IPS-15b (cell line): ENCODE data around the gene PSAPL1.

Experiments used
- H3K27me3 ChIP-seq: one replicate; pipeline ENCODE4 v1.6.1; 2013; ENCODE audit warnings: low read length; ENCODE audit not compliant: control insufficient read depth, insufficient read depth
- H3K36me3 ChIP-seq: one replicate; pipeline ENCODE4 v1.6.1; 2013; ENCODE audit warnings: low read length; ENCODE audit not compliant: control insufficient read depth, insufficient read depth
- H3K4me1 ChIP-seq: one replicate; pipeline ENCODE4 v1.6.1; 2013; ENCODE audit warnings: mild to moderate bottlenecking, low read length; ENCODE audit not compliant: control insufficient read depth, insufficient read depth
- H3K4me3 ChIP-seq: one replicate; pipeline ENCODE4 v1.5.1; 2013; ENCODE audit warnings: low read depth, low read length
- H3K9ac ChIP-seq: one replicate; pipeline ENCODE4 v1.6.1; 2013; ENCODE audit warnings: low read depth, mild to moderate bottlenecking, low read length
- H3K9me3 ChIP-seq: one replicate; pipeline ENCODE4 v1.6.1; 2013; ENCODE audit warnings: mild to moderate bottlenecking, low read length; ENCODE audit not compliant: control insufficient read depth, insufficient read depth

Gene PSAPL1

GRCh38 chr4:7422151-7422897, 12.4 kb downstream of the PSAPL1 start:
- H3K4me1 ChIP-seq = no peaks in the 10 kb centered on the region
- H3K36me3 ChIP-seq = no peaks in the 10 kb centered on the region
- no peaks in the 10 kb centered on the region for H3K27me3 ChIP-seq
- no peaks in the 10 kb centered on the region for H3K9me3 ChIP-seq
- H3K4me3 ChIP-seq = no peak overlapping the region
- no peak overlapping the region for H3K9ac ChIP-seq

- H3K4me1 ChIP-seq = no peaks in the 10 kb centered on the region
- H3K27me3 ChIP-seq = peaks cover under 1% of the 10 kb centered on the region
- no peaks in the 10 kb centered on the region for H3K36me3 ChIP-seq
- H3K9ac ChIP-seq = no peak overlapping the region
- H3K4me3 ChIP-seq = no peak overlapping the region
- no peaks in the 10 kb centered on the region for H3K9me3 ChIP-seq
Measured at GRCh38 chr4:7421356-7422150, 13.2 kb downstream of the PSAPL1 start.

- peaks cover 10% of the 10 kb centered on the region for H3K27me3 ChIP-seq
- H3K4me1 ChIP-seq = peaks cover 8% of the 10 kb centered on the region
- no peak overlapping the region for H3K9ac ChIP-seq
- no peaks in the 10 kb centered on the region for H3K36me3 ChIP-seq
- no peak overlapping the region for H3K4me3 ChIP-seq
- no peaks in the 10 kb centered on the region for H3K9me3 ChIP-seq
Measured at GRCh38 chr4:7420661-7421040, 14.1 kb downstream of the PSAPL1 start.

GRCh38 chr4:7419961-7420660, 14.6 kb downstream of the PSAPL1 start:
- no peaks in the 10 kb centered on the region for H3K9me3 ChIP-seq
- H3K36me3 ChIP-seq = no peaks in the 10 kb centered on the region
- H3K27me3 ChIP-seq = peaks cover 14% of the 10 kb centered on the region
- no peak overlapping the region for H3K9ac ChIP-seq
- H3K4me1 ChIP-seq = peaks cover 13% of the 10 kb centered on the region
- no peak overlapping the region for H3K4me3 ChIP-seq

- Histone ChIP-seq H3K4me3 (no peak overlapping the region), H3K9me3 (no peaks in the 10 kb centered on the region), H3K9ac (no peak overlapping the region), H3K27me3 (peaks cover 24% of the 10 kb centered on the region), H3K4me1 (peaks cover 14% of the 10 kb centered on the region), H3K36me3 (no peaks in the 10 kb centered on the region)
Measured at GRCh38 chr4:7418131-7418943, 16.4 kb downstream of the PSAPL1 start.

- peaks cover 14% of the 10 kb centered on the region for H3K4me1 ChIP-seq
- H3K27me3 ChIP-seq = peaks cover 25% of the 10 kb centered on the region
Measured at GRCh38 chr4:7417639-7418038, 17.1 kb downstream of the PSAPL1 start.

GRCh38 chr4:7416745-7417432, 17.8 kb downstream of the PSAPL1 start:
- no peak overlapping the region for H3K4me3 ChIP-seq
- peaks cover 32% of the 10 kb centered on the region for H3K27me3 ChIP-seq
- H3K4me1 ChIP-seq = peaks cover 14% of the 10 kb centered on the region
- no peaks in the 10 kb centered on the region for H3K9me3 ChIP-seq
- no peaks in the 10 kb centered on the region for H3K36me3 ChIP-seq
- H3K9ac ChIP-seq = no peak overlapping the region

More at GRCh38 chr4:7417639-7418038, 17.1 kb downstream of the PSAPL1 start:
- Histone ChIP-seq H3K4me3 (no peak overlapping the region), H3K36me3 (no peaks in the 10 kb centered on the region), H3K9ac (no peak overlapping the region), H3K9me3 (no peaks in the 10 kb centered on the region)

GRCh38 chr4:7415927-7416686, 18.6 kb downstream of the PSAPL1 start:
- no peak overlapping the region for H3K4me3 ChIP-seq
- H3K9me3 ChIP-seq = no peaks in the 10 kb centered on the region
- H3K36me3 ChIP-seq = no peaks in the 10 kb centered on the region
- H3K27me3 ChIP-seq = peaks cover 39% of the 10 kb centered on the region
- H3K4me1 ChIP-seq = peaks cover 14% of the 10 kb centered on the region
- H3K9ac ChIP-seq = no peak overlapping the region

GRCh38 chr4:7414736-7415510, 19.8 kb downstream of the PSAPL1 start:
- H3K4me3 ChIP-seq = peak overlapping the region; percentile 26
- H3K9me3 ChIP-seq = no peaks in the 10 kb centered on the region
- no peak overlapping the region for H3K9ac ChIP-seq
- H3K27me3 ChIP-seq = peaks cover 39% of the 10 kb centered on the region
- peaks cover 14% of the 10 kb centered on the region for H3K4me1 ChIP-seq
- no peaks in the 10 kb centered on the region for H3K36me3 ChIP-seq

GRCh38 chr4:7414046-7414445, 20.7 kb downstream of the PSAPL1 start:
- Histone ChIP-seq H3K4me1 (peaks cover 14% of the 10 kb centered on the region), H3K9me3 (no peaks in the 10 kb centered on the region), H3K4me3 (no peak overlapping the region), H3K9ac (no peak overlapping the region), H3K27me3 (peaks cover 39% of the 10 kb centered on the region), H3K36me3 (no peaks in the 10 kb centered on the region)
